Lower leg skin (tissue), 3 donors: Measurements from ENCODE around the gene SPAAR.

ENCODE experiments used
- POLR2A ChIP-seq, 2 donors: fragments of 450-650 bp; IDR thresholded peaks; one replicate each; pipeline ENCODE4 v1.6.1; 2016 to 2017; ENCODE audit warnings: antibody characterized with exemption in 2 of 2, mild to moderate bottlenecking in 1 of 2, moderate library complexity in 1 of 2
- TF ChIP-seq, protein P1 (sequence below), 3 donors: fragments of 450-650 bp; IDR thresholded peaks; one replicate each; pipeline ENCODE4 v1.5.1; 2016; ENCODE audit warnings: antibody characterized with exemption in 3 of 3, mild to moderate bottlenecking in 3 of 3, moderate library complexity in 2 of 3

DNA sequence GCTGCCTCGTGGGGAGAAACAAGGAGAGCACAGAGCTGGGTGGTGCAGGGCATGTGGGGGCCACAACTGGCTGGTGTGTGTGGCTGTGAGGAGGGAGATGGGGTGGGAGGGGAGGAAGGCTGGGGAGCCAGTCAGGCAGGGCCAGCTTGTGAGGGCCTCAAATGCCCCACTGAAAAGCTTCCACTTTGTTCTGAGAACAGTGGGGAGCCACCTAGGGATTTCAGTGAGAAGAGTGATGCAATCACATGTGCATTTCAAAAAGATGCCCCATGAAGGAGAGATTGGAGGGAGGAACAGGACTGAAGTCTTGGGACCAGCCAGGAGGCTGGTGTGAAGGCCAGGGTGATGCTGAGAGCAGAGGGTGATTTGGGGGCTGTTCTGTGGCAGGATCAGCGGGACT is 40.4 kb upstream of the SPAAR start:
- TF ChIP-seq, protein P1, sequence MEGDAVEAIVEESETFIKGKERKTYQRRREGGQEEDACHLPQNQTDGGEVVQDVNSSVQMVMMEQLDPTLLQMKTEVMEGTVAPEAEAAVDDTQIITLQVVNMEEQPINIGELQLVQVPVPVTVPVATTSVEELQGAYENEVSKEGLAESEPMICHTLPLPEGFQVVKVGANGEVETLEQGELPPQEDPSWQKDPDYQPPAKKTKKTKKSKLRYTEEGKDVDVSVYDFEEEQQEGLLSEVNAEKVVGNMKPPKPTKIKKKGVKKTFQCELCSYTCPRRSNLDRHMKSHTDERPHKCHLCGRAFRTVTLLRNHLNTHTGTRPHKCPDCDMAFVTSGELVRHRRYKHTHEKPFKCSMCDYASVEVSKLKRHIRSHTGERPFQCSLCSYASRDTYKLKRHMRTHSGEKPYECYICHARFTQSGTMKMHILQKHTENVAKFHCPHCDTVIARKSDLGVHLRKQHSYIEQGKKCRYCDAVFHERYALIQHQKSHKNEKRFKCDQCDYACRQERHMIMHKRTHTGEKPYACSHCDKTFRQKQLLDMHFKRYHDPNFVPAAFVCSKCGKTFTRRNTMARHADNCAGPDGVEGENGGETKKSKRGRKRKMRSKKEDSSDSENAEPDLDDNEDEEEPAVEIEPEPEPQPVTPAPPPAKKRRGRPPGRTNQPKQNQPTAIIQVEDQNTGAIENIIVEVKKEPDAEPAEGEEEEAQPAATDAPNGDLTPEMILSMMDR (IDR thresholded peaks at IDR 0.05), result no peak
- TF ChIP-seq POLR2A (IDR thresholded peaks at IDR 0.05), result no peak
